Right lung (tissue), 5 donors: ENCODE data around the gene KIAA0825. TPM values are rescaled to one million over a fixed set of nuclear protein-coding genes. Genes with fewer than 3 reads are reported as not detected.

Experiments
- polyA plus RNA-seq, 5 donors: library from polyadenylated mRNA; unstranded; fragments of 120-200 nt; gene quantifications; one replicate each; pipeline versions ENCODE4 v1.2.1 to v1.2.3, GENCODE V29; 2013; ENCODE audit warnings: inconsistent platforms in 1 of 5, low replicate concordance in 1 of 5; ENCODE audit not compliant: insufficient read length in 5 of 5, insufficient read depth in 1 of 5

The KIAA0825 gene
- polyA plus RNA-seq, 5 donors = 5.0 to 8.0 (median 6.0) TPM

Other genes starting within 250 kb of the KIAA0825 start
- 10 to 100 TPM; 13.8 to 29.0 (median 21.6) TPM for gene SLF1, start 65 bp upstream of the KIAA0825 start, polyA plus RNA-seq